Inflammatory macrophage treated with lipopolysaccharide for 1 hour (primary cell): ENCODE measurements around the gene DCLK2.

Source experiments
- DNase-seq, 2 donors: peaks; one replicate each; pipeline ENCODE4 v3.0.0-alpha.2; 2020 to 2022

The DCLK2 gene

GRCh38 chr4:150078041-150078578 is at the start of gene DCLK2:
DCLK2 (plus strand) TSS chr4:150078445; CDS start chr4:150079028, 583 bp downstream.
- peak; percentile 65 to 69 for DNase-seq

- no peak for DNase-seq
Observed at GRCh38 chr4:150032541-150032940, 45.7 kb upstream of the DCLK2 start.

- DNase-seq = no peak
Observed at GRCh38 chr4:150033081-150033480, 45.2 kb upstream of the DCLK2 start.

GRCh38 chr4:150033901-150034300 is 44.3 kb upstream of the DCLK2 start:
- DNase-seq = no peak

GRCh38 chr4:150037251-150037856 is 40.9 kb upstream of the DCLK2 start:
- no peak for DNase-seq

- DNase-seq = no peak
Observed at GRCh38 chr4:150038335-150039076, 39.7 kb upstream of the DCLK2 start.

- no peak for DNase-seq
Observed at GRCh38 chr4:150039274-150040127, 38.7 kb upstream of the DCLK2 start.

- no peak for DNase-seq
Observed at GRCh38 chr4:150044517-150044916, 33.7 kb upstream of the DCLK2 start.

GRCh38 chr4:150045410-150045809 is 32.8 kb upstream of the DCLK2 start:
- no peak for DNase-seq

- no peak for DNase-seq
Observed at GRCh38 chr4:150046728-150047217, 31.5 kb upstream of the DCLK2 start.

GRCh38 chr4:150047546-150047945 is 30.7 kb upstream of the DCLK2 start:
- no peak for DNase-seq

- DNase-seq = no peak
Observed at GRCh38 chr4:150049682-150050081, 28.6 kb upstream of the DCLK2 start.

GRCh38 chr4:150050566-150050965 is 27.7 kb upstream of the DCLK2 start:
- DNase-seq = no peak

- DNase-seq = no peak
Observed at GRCh38 chr4:150051111-150051510, 27.1 kb upstream of the DCLK2 start.

GRCh38 chr4:150055467-150055866 is 22.8 kb upstream of the DCLK2 start:
- DNase-seq = no peak

- DNase-seq = no peak
Observed at GRCh38 chr4:150056569-150056968, 21.7 kb upstream of the DCLK2 start.

- peak; percentile 53 to 69 for DNase-seq
Observed at GRCh38 chr4:150061086-150061776, 17.0 kb upstream of the DCLK2 start.

GRCh38 chr4:150063128-150063527 is 15.1 kb upstream of the DCLK2 start:
- DNase-seq = peak; percentile 47 to 69

GRCh38 chr4:150065740-150066139 is 12.5 kb upstream of the DCLK2 start:
- no peak for DNase-seq

- no peak for DNase-seq
Observed at GRCh38 chr4:150067859-150068258, 10.4 kb upstream of the DCLK2 start.

- peak in 1 of 2 donors; percentile 47 for DNase-seq
Observed at GRCh38 chr4:150068300-150068960, 9.8 kb upstream of the DCLK2 start.

- DNase-seq = no peak
Observed at GRCh38 chr4:150069353-150069752, 8.9 kb upstream of the DCLK2 start.
